ENCODE data around the gene ZNF385C.
"Not testable (repeated sequence)": the region's sequence is repeated elsewhere in the genome, so short reads cannot be mapped to it uniquely, and the experiment has no call there.

DNA sequence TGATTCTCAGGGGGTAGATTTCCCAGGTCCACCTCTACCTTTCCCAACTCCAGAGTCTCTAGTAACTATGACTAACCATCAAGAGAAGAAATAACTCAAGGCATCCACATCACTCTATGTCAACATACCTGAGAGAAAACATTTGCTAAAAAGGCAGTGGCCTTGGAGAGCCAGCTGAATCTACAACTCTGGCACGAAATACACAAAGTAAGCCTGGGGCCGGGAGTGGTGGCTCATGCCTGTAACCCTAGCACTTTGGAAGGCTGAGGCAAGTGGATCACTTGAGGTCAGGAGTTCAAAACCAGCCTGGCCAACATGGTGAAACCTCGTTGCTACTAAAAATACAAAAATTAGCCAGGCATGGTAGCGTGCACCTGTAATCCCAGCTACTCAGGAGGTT, 44.9 kb upstream of the ZNF385C start:
- TF ChIP-seq POLR2AphosphoS5, POLR2A, EP300 (IDR thresholded peaks at IDR 0.05): not testable (repeated sequence)
- TF ChIP-seq, protein P1, sequence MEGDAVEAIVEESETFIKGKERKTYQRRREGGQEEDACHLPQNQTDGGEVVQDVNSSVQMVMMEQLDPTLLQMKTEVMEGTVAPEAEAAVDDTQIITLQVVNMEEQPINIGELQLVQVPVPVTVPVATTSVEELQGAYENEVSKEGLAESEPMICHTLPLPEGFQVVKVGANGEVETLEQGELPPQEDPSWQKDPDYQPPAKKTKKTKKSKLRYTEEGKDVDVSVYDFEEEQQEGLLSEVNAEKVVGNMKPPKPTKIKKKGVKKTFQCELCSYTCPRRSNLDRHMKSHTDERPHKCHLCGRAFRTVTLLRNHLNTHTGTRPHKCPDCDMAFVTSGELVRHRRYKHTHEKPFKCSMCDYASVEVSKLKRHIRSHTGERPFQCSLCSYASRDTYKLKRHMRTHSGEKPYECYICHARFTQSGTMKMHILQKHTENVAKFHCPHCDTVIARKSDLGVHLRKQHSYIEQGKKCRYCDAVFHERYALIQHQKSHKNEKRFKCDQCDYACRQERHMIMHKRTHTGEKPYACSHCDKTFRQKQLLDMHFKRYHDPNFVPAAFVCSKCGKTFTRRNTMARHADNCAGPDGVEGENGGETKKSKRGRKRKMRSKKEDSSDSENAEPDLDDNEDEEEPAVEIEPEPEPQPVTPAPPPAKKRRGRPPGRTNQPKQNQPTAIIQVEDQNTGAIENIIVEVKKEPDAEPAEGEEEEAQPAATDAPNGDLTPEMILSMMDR (IDR thresholded peaks at IDR 0.05), result not testable (repeated sequence)
